HCT116 (cell line): Measurements from ENCODE around the gene RASSF3. TPM values are rescaled to one million over a fixed set of nuclear protein-coding genes. Genes with fewer than 3 reads are reported as not detected.

Experiments
- ATAC-seq: fragments of 200-7000 bp; cut with Tn5 transposase; 2 replicates; pipeline ENCODE4 v1.9.1; 2020; ENCODE audit warnings: mild to moderate bottlenecking, moderate library complexity
- BruUV-seq: library from RNA; stranded (reverse); fragments of 400-500 nt; replicated peaks from 2 replicates; lab custom pipeline; 2021; lab: Mats Ljungman, UMichigan
- CTCF ChIA-PET: fragments of 300-600 bp; sonication (Branson Sonifier 250); formaldehyde crosslinking; loops from one replicate; lab custom pipeline; 2021; ENCODE audit warnings: antibody characterized with exemption; lab: Charles Lee
- POLR2A ChIA-PET: fragments of 300-600, 350-600 bp; sonication (Branson Sonifier 250); formaldehyde crosslinking; loops from one replicate; lab custom pipeline; 2021; ENCODE audit warnings: antibody characterized with exemption; lab: Charles Lee
- RAD21 ChIA-PET, 2 experiments: fragments of 300-600 bp; sonication (Branson Sonifier 250); formaldehyde crosslinking; loops; one replicate each; lab custom pipeline; 2023; ENCODE audit warnings: low total read pairs in 2 of 2; ENCODE audit not compliant: uncharacterized antibody in 2 of 2, unreplicated experiment in 2 of 2, low non-redundant PET in 1 of 2; lab: Charles Lee
- DNase-seq: peaks from one replicate; pipeline ENCODE4 v3.0.0-alpha.2; 2010; ENCODE audit warnings: low read depth, low spot score
- H2AFZ ChIP-seq: fragments of 200-600 bp; shearing (Covaris generic), sonication (generic); 2 replicates; pipeline ENCODE4 v1.6.1; 2017; ENCODE audit warnings: low read depth, mixed run types, mixed read lengths, antibody characterized with exemption, low read length; ENCODE audit not compliant: poor library complexity, severe bottlenecking
- H3K27ac ChIP-seq: 2 replicates; pipeline ENCODE4 v1.5.1; 2012; ENCODE audit warnings: low read depth, low read length
- H3K27me3 ChIP-seq: fragments of 200-600 bp; sonication (generic); 2 replicates; pipeline ENCODE4 v1.6.1; 2016; ENCODE audit warnings: mixed run types, low read length, mixed read lengths; ENCODE audit not compliant: insufficient read depth
- H3K36me3 ChIP-seq, 2 experiments: fragments of 200-500 bp in 1 of 2; fragments of 200-600 bp in 1 of 2; sonication (Bioruptor generic) in 1 of 2; sonication (generic) in 1 of 2; 2 replicates each; pipeline versions ENCODE4 v1.5.1 to v1.6.1; 2014 to 2016; ENCODE audit warnings: low read length in 2 of 2, inconsistent platforms in 1 of 2, mixed read lengths in 1 of 2, mixed run types in 1 of 2; ENCODE audit not compliant: insufficient read depth in 2 of 2, control insufficient read depth in 1 of 2
- H3K4me1 ChIP-seq, 2 experiments: fragments of 200-600 bp in 1 of 2; sonication (generic) in 1 of 2; 2 replicates each; pipeline versions ENCODE4 v1.5.1 to v1.6.1; 2012 to 2017; ENCODE audit warnings: low read length in 2 of 2, inconsistent platforms in 1 of 2, mild to moderate bottlenecking in 1 of 2, mixed read lengths in 1 of 2, mixed run types in 1 of 2, moderate library complexity in 1 of 2; ENCODE audit not compliant: insufficient read depth in 2 of 2, control insufficient read depth in 1 of 2
- H3K4me2 ChIP-seq: fragments of 200-600 bp; sonication (generic); 2 replicates; pipeline ENCODE4 v1.6.1; 2017; ENCODE audit warnings: mixed run types, low read length, mixed read lengths
- H3K4me3 ChIP-seq, 2 experiments: fragments of 200-600 bp in 1 of 2; sonication (generic) in 1 of 2; replicated peaks in 1 of 2; 2 replicates each; pipeline ENCODE4 v1.5.1; 2011 to 2016; ENCODE audit warnings: low read length in 2 of 2, control low read depth in 1 of 2, low read depth in 1 of 2, mild to moderate bottlenecking in 1 of 2, mixed read lengths in 1 of 2, mixed run types in 1 of 2
- H3K79me2 ChIP-seq: fragments of 200-600 bp; sonication (generic); 2 replicates; pipeline ENCODE4 v1.6.1; 2017; ENCODE audit warnings: mild to moderate bottlenecking, mixed run types, low read length, moderate library complexity, mixed read lengths; ENCODE audit not compliant: insufficient read depth
- H3K9ac ChIP-seq: fragments of 200-600 bp; sonication (generic); 2 replicates; pipeline ENCODE4 v1.6.1; 2016; ENCODE audit warnings: low read length, mixed read lengths
- H3K9me2 ChIP-seq: fragments of 200-600 bp; sonication (generic), shearing (Covaris generic); 2 replicates; pipeline ENCODE4 v1.6.1; 2017; ENCODE audit warnings: mixed run types, mild to moderate bottlenecking, moderate library complexity; ENCODE audit not compliant: insufficient read depth
- H3K9me3 ChIP-seq, 2 experiments: fragments of 200-500 bp in 1 of 2; fragments of 200-600 bp in 1 of 2; sonication (Bioruptor generic) in 1 of 2; sonication (generic) in 1 of 2; 2 replicates each; pipeline ENCODE4 v1.6.1; 2014 to 2017; ENCODE audit warnings: low read length in 2 of 2, mixed read lengths in 2 of 2, inconsistent platforms in 1 of 2, low read depth in 1 of 2, mild to moderate bottlenecking in 1 of 2, mixed run types in 1 of 2, moderate library complexity in 1 of 2; ENCODE audit not compliant: control insufficient read depth in 1 of 2, insufficient read depth in 1 of 2
- H4K20me1 ChIP-seq: fragments of 200-600 bp; sonication (generic), shearing (Covaris generic); 2 replicates; pipeline ENCODE4 v1.6.1; 2017; ENCODE audit warnings: mixed run types, mild to moderate bottlenecking, moderate library complexity; ENCODE audit not compliant: insufficient read depth
- CTCF ChIP-seq, 3 experiments: fragments of 200-600 bp in 1 of 3; sonication (generic) in 1 of 3; IDR thresholded peaks in 2 of 3; conservative IDR thresholded peaks in 1 of 3; 2 replicates each; pipeline ENCODE4 v1.5.1; 2012 to 2017; ENCODE audit warnings: low read depth in 2 of 3, low read length in 2 of 3, antibody characterized with exemption in 1 of 3, borderline replicate concordance in 1 of 3, control low read depth in 1 of 3, mild to moderate bottlenecking in 1 of 3, mixed read lengths in 1 of 3, mixed run types in 1 of 3, moderate library complexity in 1 of 3; ENCODE audit not compliant: insufficient read depth in 1 of 3
- EGR1 ChIP-seq: IDR thresholded peaks from 2 replicates; pipeline ENCODE4 v1.6.1; 2012; ENCODE audit warnings: low read depth
- EZH2 ChIP-seq: fragments of 200-600 bp; sonication (generic); IDR thresholded peaks from 2 replicates; pipeline ENCODE4 v1.6.1; 2017; ENCODE audit warnings: antibody characterized with exemption, mixed run types
- JUND ChIP-seq: IDR thresholded peaks from 2 replicates; pipeline ENCODE4 v1.6.1; 2012
- MAX ChIP-seq: IDR thresholded peaks from 2 replicates; pipeline ENCODE4 v1.6.1; 2012
- POLR2AphosphoS5 ChIP-seq: IDR thresholded peaks from 2 replicates; pipeline ENCODE4 v1.6.1; 2011; ENCODE audit warnings: mild to moderate bottlenecking, low read depth, low read length, moderate library complexity
- RAD21 ChIP-seq: IDR thresholded peaks from 2 replicates; pipeline ENCODE4 v1.6.1; 2012; ENCODE audit warnings: low read depth, mild to moderate bottlenecking
- SIN3A ChIP-seq: IDR thresholded peaks from 2 replicates; pipeline ENCODE4 v1.6.1; 2012; ENCODE audit warnings: low read depth
- SP1 ChIP-seq: IDR thresholded peaks from 2 replicates; pipeline ENCODE4 v1.6.1; 2012; ENCODE audit warnings: low read depth
- SRF ChIP-seq: IDR thresholded peaks from 2 replicates; pipeline ENCODE4 v1.6.1; 2012; ENCODE audit warnings: low read depth
- TCF7L2 ChIP-seq: IDR thresholded peaks from 2 replicates; pipeline ENCODE4 v1.7.0; 2011; ENCODE audit warnings: borderline replicate concordance, inconsistent platforms; ENCODE audit not compliant: insufficient read depth, insufficient read length; ENCODE audit errors: extremely low read depth
- intact Hi-C: fragments of 100-400 bp; cut with micrococcal nuclease; formaldehyde crosslinking; loops from 2 replicates; pipeline ENCODE4 v1.10.0; 2022
- total RNA-seq: library from RNA; stranded (reverse); gene quantifications from one replicate; pipeline ENCODE4 v1.2.1, GENCODE V29; 2021; ENCODE audit not compliant: unreplicated experiment
- TF ChIP-seq, protein P1 (sequence below): IDR thresholded peaks from 2 replicates; pipeline ENCODE4 v1.6.1; 2011; ENCODE audit warnings: mild to moderate bottlenecking, low read length, moderate library complexity; ENCODE audit not compliant: insufficient replicate concordance; ENCODE audit errors: extremely low read depth

The RASSF3 gene
- total RNA-seq, 1 experiment from 2014 or later = 67.1 TPM

DNA sequence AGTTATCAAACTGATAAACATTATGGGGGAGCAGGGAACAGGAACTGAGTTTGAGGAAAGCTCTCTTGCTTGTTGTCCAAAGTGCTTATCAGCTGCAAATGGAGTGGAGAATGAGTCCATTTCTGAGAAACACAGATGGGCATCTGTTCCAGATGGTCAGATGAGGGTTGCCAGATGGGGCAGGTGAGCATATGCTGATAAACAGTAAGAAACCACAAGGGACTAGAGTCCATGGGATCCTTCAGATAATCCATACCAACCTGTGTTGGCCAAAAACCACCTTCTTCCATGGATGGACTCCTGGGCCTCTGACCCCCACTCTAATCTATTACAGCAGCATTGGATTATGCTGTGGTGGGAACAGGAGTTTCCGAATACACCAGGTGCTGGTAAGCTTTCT, 110.6 kb downstream of the RASSF3 start (continued):
- TF ChIP-seq CTCF (IDR thresholded peaks at IDR 0.05 in 2 of 3, conservative IDR thresholded peaks at IDR 0.05 in 1 of 3; ENCODE audit: borderline replicate concordance in 1 of 3, insufficient read depth in 1 of 3, low read depth in 2 of 3, low read length in 2 of 3) (no peak), JUND (no peak), SP1 (no peak), EZH2 (no peak)
- TF ChIP-seq, protein P1, sequence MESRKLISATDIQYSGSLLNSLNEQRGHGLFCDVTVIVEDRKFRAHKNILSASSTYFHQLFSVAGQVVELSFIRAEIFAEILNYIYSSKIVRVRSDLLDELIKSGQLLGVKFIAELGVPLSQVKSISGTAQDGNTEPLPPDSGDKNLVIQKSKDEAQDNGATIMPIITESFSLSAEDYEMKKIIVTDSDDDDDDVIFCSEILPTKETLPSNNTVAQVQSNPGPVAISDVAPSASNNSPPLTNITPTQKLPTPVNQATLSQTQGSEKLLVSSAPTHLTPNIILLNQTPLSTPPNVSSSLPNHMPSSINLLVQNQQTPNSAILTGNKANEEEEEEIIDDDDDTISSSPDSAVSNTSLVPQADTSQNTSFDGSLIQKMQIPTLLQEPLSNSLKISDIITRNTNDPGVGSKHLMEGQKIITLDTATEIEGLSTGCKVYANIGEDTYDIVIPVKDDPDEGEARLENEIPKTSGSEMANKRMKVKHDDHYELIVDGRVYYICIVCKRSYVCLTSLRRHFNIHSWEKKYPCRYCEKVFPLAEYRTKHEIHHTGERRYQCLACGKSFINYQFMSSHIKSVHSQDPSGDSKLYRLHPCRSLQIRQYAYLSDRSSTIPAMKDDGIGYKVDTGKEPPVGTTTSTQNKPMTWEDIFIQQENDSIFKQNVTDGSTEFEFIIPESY = no peak

GRCh38 chr12:64722835-64723234, 112.5 kb downstream of the RASSF3 start:
- no peak overlapping the region for H3K27ac ChIP-seq
- ATAC-seq (no peak), DNase-seq (no peak)
- H3K79me2 ChIP-seq = no peaks in the 10 kb centered on the region
- no peak overlapping the region for H2AFZ ChIP-seq
- no peak for TF ChIP-seq MAX
- no peak for TF ChIP-seq EGR1
- TF ChIP-seq JUND = no peak
- no peak for TF ChIP-seq RAD21
- no peak for TF ChIP-seq SIN3A
- TF ChIP-seq CTCF (IDR thresholded peaks at IDR 0.05 in 2 of 3, conservative IDR thresholded peaks at IDR 0.05 in 1 of 3; ENCODE audit: borderline replicate concordance in 1 of 3, insufficient read depth in 1 of 3, low read depth in 2 of 3, low read length in 2 of 3) = no peak
- TF ChIP-seq TCF7L2 = no peak
- TF ChIP-seq SRF = no peak
- TF ChIP-seq POLR2AphosphoS5 = no peak
- H3K4me2 ChIP-seq = no peak overlapping the region
- intact Hi-C loops = no loop called here
- H3K9me3 ChIP-seq = no peaks in the 10 kb centered on the region
- CTCF ChIA-PET = no interaction called here
- peaks cover 0 to 6% of the 10 kb centered on the region in 2 experiments; a peak in 2 of 4 replicates for H3K36me3 ChIP-seq
- POLR2A ChIA-PET = no interaction called here
- no peaks in the 10 kb centered on the region for H4K20me1 ChIP-seq
- H3K9me2 ChIP-seq = no peaks in the 10 kb centered on the region
- H3K27me3 ChIP-seq = no peaks in the 10 kb centered on the region
- BruUV-seq = no TSS peak
- H3K4me1 ChIP-seq = no peaks in the 10 kb centered on the region
- H3K9ac ChIP-seq = no peak overlapping the region
- RAD21 ChIA-PET = no interaction called here
- H3K4me3 ChIP-seq = no peak overlapping the region
